H1 (cell line): Measurements from ENCODE around the gene PCDH9. TPM values are rescaled to one million over a fixed set of nuclear protein-coding genes. Genes with fewer than 3 reads are reported as not detected.

ENCODE experiments used
- CTCF ChIA-PET: fragments of 300-600 bp; sonication (Branson Sonifier 250); formaldehyde crosslinking; loops from one replicate; lab custom pipeline; 2021; ENCODE audit not compliant: partially characterized antibody; lab: Charles Lee
- POLR2A ChIA-PET: fragments of 300-600 bp; sonication (Branson Sonifier 250); formaldehyde crosslinking; loops from one replicate; lab custom pipeline; 2021; ENCODE audit warnings: inconsistent platforms; ENCODE audit not compliant: partially characterized antibody; lab: Charles Lee
- DNase-seq, 2 experiments: peaks; one replicate each; pipeline versions ENCODE4 v3.0.0 to v3.0.0-alpha.2; 2010 to 2022; ENCODE audit warnings: low spot score in 2 of 2, low read depth in 1 of 2, mixed read lengths in 1 of 2
- FAIRE-seq: peaks from 2 replicates; lab custom pipeline; 2011; peaks lifted over from hg19 to GRCh38; lab: Jason Lieb, UNC
- H2AFZ ChIP-seq: 2 replicates; pipeline ENCODE4 v1.8.1; 2012; ENCODE audit warnings: low read length, inconsistent platforms
- H2AK5ac ChIP-seq: 2 replicates; pipeline ENCODE4 v1.6.1; 2013; ENCODE audit warnings: low read depth, low read length
- H2BK120ac ChIP-seq: replicated peaks from 2 replicates; pipeline ENCODE3; 2013; ENCODE audit warnings: low read depth, low read length, inconsistent platforms
- H2BK12ac ChIP-seq: 2 replicates; pipeline ENCODE4 v1.6.1; 2013; ENCODE audit warnings: low read depth, low read length
- H2BK15ac ChIP-seq: 2 replicates; pipeline ENCODE4 v1.6.1; 2013; ENCODE audit warnings: low read length
- H2BK20ac ChIP-seq: 2 replicates; pipeline ENCODE4 v1.6.1; 2013; ENCODE audit warnings: low read length
- H2BK5ac ChIP-seq: 2 replicates; pipeline ENCODE4 v1.6.1; 2013; ENCODE audit warnings: low read depth, low read length
- H3K14ac ChIP-seq: 2 replicates; pipeline ENCODE4 v1.6.1; 2013; ENCODE audit warnings: inconsistent platforms; ENCODE audit not compliant: insufficient read length
- H3K18ac ChIP-seq: 2 replicates; pipeline ENCODE4 v1.6.1; 2013; ENCODE audit warnings: low read length; ENCODE audit errors: extremely low read depth
- H3K23ac ChIP-seq: 2 replicates; pipeline ENCODE4 v1.6.1; 2013; ENCODE audit warnings: inconsistent platforms; ENCODE audit not compliant: insufficient read length
- H3K23me2 ChIP-seq: 2 replicates; pipeline ENCODE4 v1.6.1; 2013; ENCODE audit warnings: low read depth, low read length
- H3K27ac ChIP-seq: 2 replicates; pipeline ENCODE4 v1.6.1; 2011; ENCODE audit warnings: low read depth, low read length, inconsistent platforms
- H3K27me3 ChIP-seq, 4 experiments: replicated peaks in 1 of 4; 1 replicate in 1 of 4; 2 replicates in 3 of 4; pipeline versions ENCODE4 v1.6.1 to v1.8.1; 2011 to 2013; ENCODE audit warnings: low read length in 3 of 4, mild to moderate bottlenecking in 3 of 4, inconsistent platforms in 2 of 4, mixed read lengths in 2 of 4, moderate library complexity in 1 of 4; ENCODE audit not compliant: control insufficient read depth in 3 of 4, insufficient read depth in 3 of 4; ENCODE audit errors: extremely low read depth in 1 of 4
- H3K36me3 ChIP-seq, 4 experiments: 2 replicates each; pipeline versions ENCODE4 v1.6.1 to v1.8.1; 2011 to 2013; ENCODE audit warnings: mild to moderate bottlenecking in 4 of 4, low read length in 3 of 4, moderate library complexity in 2 of 4, control low read depth in 1 of 4, inconsistent platforms in 1 of 4; ENCODE audit not compliant: insufficient read depth in 4 of 4, control insufficient read depth in 2 of 4
- H3K4ac ChIP-seq: replicated peaks from 2 replicates; pipeline ENCODE3; 2013; ENCODE audit warnings: low read length, low read depth, mixed read lengths, inconsistent platforms; ENCODE audit not compliant: insufficient read length
- H3K4me1 ChIP-seq, 4 experiments: replicated peaks in 1 of 4; 1 replicate in 1 of 4; 2 replicates in 3 of 4; pipeline versions ENCODE4 v1.6.1 to v1.8.1; 2011 to 2013; ENCODE audit warnings: low read length in 3 of 4, inconsistent platforms in 2 of 4, mixed read lengths in 1 of 4; ENCODE audit not compliant: insufficient read depth in 4 of 4, control insufficient read depth in 3 of 4
- H3K4me2 ChIP-seq, 2 experiments: 2 replicates each; pipeline versions ENCODE4 v1.6.1 to v1.8.1; 2011 to 2013; ENCODE audit warnings: low read depth in 2 of 2, low read length in 2 of 2, control low read depth in 1 of 2, inconsistent platforms in 1 of 2, mild to moderate bottlenecking in 1 of 2; ENCODE audit not compliant: insufficient read depth in 1 of 2
- H3K4me3 ChIP-seq, 4 experiments: fragments of 200-600, 300-600 bp in 1 of 4; sonication (generic), shearing (Covaris generic), sonication (Bioruptor Twin) in 1 of 4; 2 replicates each; pipeline versions ENCODE4 v1.5.1 to v1.8.1; 2011 to 2016; ENCODE audit warnings: low read length in 4 of 4, low read depth in 3 of 4, control low read depth in 2 of 4, inconsistent platforms in 2 of 4, mild to moderate bottlenecking in 2 of 4, mixed read lengths in 1 of 4, moderate library complexity in 1 of 4; ENCODE audit not compliant: insufficient read depth in 2 of 4; ENCODE audit errors: extremely low read depth in 1 of 4
- H3K56ac ChIP-seq: replicated peaks from 2 replicates; pipeline ENCODE3; 2013; ENCODE audit warnings: low read depth, mild to moderate bottlenecking, mixed read lengths, low read length, inconsistent platforms; ENCODE audit not compliant: insufficient read length
- H3K79me1 ChIP-seq: 2 replicates; pipeline ENCODE4 v1.6.1; 2013; ENCODE audit warnings: low read depth, low read length, control low read depth
- H3K79me2 ChIP-seq, 2 experiments: 2 replicates each; pipeline versions ENCODE4 v1.6.1 to v1.8.1; 2012 to 2013; ENCODE audit warnings: low read length in 2 of 2, mild to moderate bottlenecking in 2 of 2, inconsistent platforms in 1 of 2; ENCODE audit not compliant: insufficient read depth in 2 of 2, control insufficient read depth in 1 of 2
- H3K9ac ChIP-seq, 4 experiments: replicated peaks in 1 of 4; 1 replicate in 1 of 4; 2 replicates in 3 of 4; pipeline versions ENCODE4 v1.6.1 to v1.8.1; 2011 to 2013; ENCODE audit warnings: low read depth in 3 of 4, low read length in 3 of 4, control low read depth in 2 of 4, mild to moderate bottlenecking in 2 of 4, moderate library complexity in 2 of 4, inconsistent platforms in 1 of 4; ENCODE audit errors: extremely low read depth in 1 of 4
- H3K9me3 ChIP-seq, 2 experiments: 2 replicates each; pipeline versions ENCODE4 v1.6.1 to v1.8.1; 2012 to 2013; ENCODE audit warnings: mild to moderate bottlenecking in 2 of 2, moderate library complexity in 2 of 2, control low read depth in 1 of 2, inconsistent platforms in 1 of 2, low read depth in 1 of 2, low read length in 1 of 2, mixed read lengths in 1 of 2; ENCODE audit not compliant: insufficient read depth in 2 of 2
- H4K20me1 ChIP-seq, 2 experiments: replicated peaks in 1 of 2; 2 replicates each; pipeline versions ENCODE3 to v1.8.1; 2011 to 2013; ENCODE audit warnings: inconsistent platforms in 2 of 2, low read length in 2 of 2, mild to moderate bottlenecking in 1 of 2; ENCODE audit not compliant: insufficient read depth in 2 of 2, control insufficient read depth in 1 of 2
- H4K5ac ChIP-seq: 2 replicates; pipeline ENCODE4 v1.6.1; 2013; ENCODE audit warnings: low read length, low read depth, mixed read lengths, inconsistent platforms; ENCODE audit not compliant: insufficient read length
- H4K8ac ChIP-seq: 2 replicates; pipeline ENCODE4 v1.8.0; 2013; ENCODE audit warnings: mild to moderate bottlenecking, moderate library complexity, low read length, inconsistent platforms; ENCODE audit not compliant: insufficient read depth; ENCODE audit errors: extremely low read depth
- H4K91ac ChIP-seq: replicated peaks from 2 replicates; pipeline ENCODE3; 2013; ENCODE audit warnings: low read length, mixed read lengths, inconsistent platforms; ENCODE audit not compliant: insufficient read length
- BACH1 ChIP-seq: IDR thresholded peaks from 2 replicates; pipeline ENCODE4 v1.6.1; 2012; ENCODE audit warnings: low read length, improper control_type of control experiment
- CBX8 ChIP-seq: fragments of 300-800, 300-1000 bp; sonication (generic); IDR thresholded peaks from 2 replicates; pipeline ENCODE4 v1.7.1; 2016; ENCODE audit warnings: low read depth, low read length, borderline replicate concordance
- EZH2 ChIP-seq: fragments of 200-600 bp; sonication (generic); IDR thresholded peaks from 2 replicates; pipeline ENCODE4 v1.7.1; 2012; ENCODE audit warnings: low read depth, mild to moderate bottlenecking, moderate library complexity, low read length, inconsistent platforms; ENCODE audit not compliant: severe bottlenecking
- GABPA ChIP-seq: IDR thresholded peaks from 2 replicates; pipeline ENCODE4 v1.6.1; 2011; ENCODE audit warnings: mild to moderate bottlenecking, low read length, moderate library complexity, borderline replicate concordance; ENCODE audit not compliant: insufficient read depth
- JUND ChIP-seq: IDR thresholded peaks from 2 replicates; pipeline ENCODE4 v1.6.1; 2011; ENCODE audit warnings: mild to moderate bottlenecking, improper control_type of control experiment, low read length
- MAFK ChIP-seq: IDR thresholded peaks from 2 replicates; pipeline ENCODE4 v1.6.1; 2012; ENCODE audit warnings: low read depth, mild to moderate bottlenecking, improper control_type of control experiment, low read length
- POLR2AphosphoS5 ChIP-seq: IDR thresholded peaks from 2 replicates; pipeline ENCODE4 v1.6.1; 2011; ENCODE audit warnings: low read depth, low read length
- SIN3A ChIP-seq, 2 experiments: IDR thresholded peaks in 1 of 2; conservative IDR thresholded peaks in 1 of 2; 2 replicates each; pipeline ENCODE4 v1.6.1; 2011 to 2012; ENCODE audit warnings: low read length in 2 of 2, improper control_type of control experiment in 1 of 2, low read depth in 1 of 2, mild to moderate bottlenecking in 1 of 2
- polyA plus RNA-seq, 7 experiments: library from polyadenylated mRNA; depleted of rRNA in 3 of 7; stranded (reverse) in 5 of 7; unstranded in 2 of 7; fragments of >200 nt in 5 of 7; fragments of 200-250 nt in 2 of 7; gene quantifications; 1 replicate in 5 of 7; 2 replicates in 1 of 7; 4 replicates in 1 of 7; pipeline versions ENCODE4 v1.2.1 to v1.2.3, GENCODE V29; 2011 to 2013; ENCODE audit warnings: missing spikeins in 2 of 7, mixed read lengths in 2 of 7
- total RNA-seq: library from RNA; stranded (reverse); fragmentation: NEBNext Ultra II Directional; extraction: Animal tissue kit (Norgen Biotek cat#: 25700); gene quantifications from 2 replicates; pipeline ENCODE4 v1.2.1, GENCODE V29; 2021
- TF ChIP-seq, protein P1 (sequence below): IDR thresholded peaks from 2 replicates; pipeline ENCODE4 v1.6.1; 2012; ENCODE audit warnings: inconsistent platforms

Gene PCDH9
- total and polyA plus RNA-seq, 2 of the 8 experiments (the other 6 are each of a cell fraction or from before 2014, with no cell fraction given) = 0.12 to 0.60 TPM

DNA sequence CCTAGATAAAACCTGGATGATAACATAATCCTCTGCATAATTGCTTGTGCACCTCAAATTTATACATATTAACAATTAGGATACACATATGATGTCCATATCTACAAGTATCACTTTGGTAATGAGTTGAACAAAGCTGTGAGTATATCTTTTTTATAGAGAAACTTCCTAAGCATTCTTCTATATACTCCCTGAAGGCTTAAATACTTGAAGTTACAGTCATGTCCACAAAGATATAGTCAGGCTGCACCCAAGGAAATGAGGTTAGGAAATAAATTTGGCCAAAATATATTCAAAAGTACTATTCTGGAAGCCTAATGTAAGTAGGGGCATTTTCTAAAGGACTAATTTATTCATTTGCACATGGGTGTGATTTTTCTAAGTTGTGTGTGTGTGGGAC lies 761.5 kb downstream of the PCDH9 start:
- no peak overlapping the region for H2BK120ac ChIP-seq
- no peaks in the 10 kb centered on the region for H3K4me1 ChIP-seq
- H3K4ac ChIP-seq = no peak overlapping the region
- H3K79me2 ChIP-seq = no peaks in the 10 kb centered on the region
- no peaks in the 10 kb centered on the region for H3K36me3 ChIP-seq
- no peak overlapping the region for H4K8ac ChIP-seq
- no peak overlapping the region for H4K5ac ChIP-seq
- no peaks in the 10 kb centered on the region; the same call in 1 of the 2 replicates for H3K23me2 ChIP-seq
- no peaks in the 10 kb centered on the region for H3K9me3 ChIP-seq
- ChIA-PET CTCF (no interaction called here), POLR2A (no interaction called here)
- no peak overlapping the region for H2BK15ac ChIP-seq
- no peak overlapping the region for H2AFZ ChIP-seq
- no peak overlapping the region for H3K23ac ChIP-seq
- no peak overlapping the region for H3K9ac ChIP-seq
- H3K4me2 ChIP-seq = no peak overlapping the region
- no peak overlapping the region for H2BK20ac ChIP-seq
- FAIRE-seq = no peak
- no peak overlapping the region for H2BK5ac ChIP-seq
- H4K91ac ChIP-seq = no peak overlapping the region
- no peak overlapping the region for H3K14ac ChIP-seq
- no peak overlapping the region for H2AK5ac ChIP-seq
- peaks cover 0 to 1% (median 0%) of the 10 kb centered on the region in 4 experiments; a peak in 1 of 7 replicates for H3K27me3 ChIP-seq
- TF ChIP-seq CBX8 (no peak), POLR2AphosphoS5 (no peak), MAFK (no peak), SIN3A (conservative IDR thresholded peaks at IDR 0.05 in 1 of 2, IDR thresholded peaks at IDR 0.05 in 1 of 2; ENCODE audit: low read depth in 1 of 2, low read length in 2 of 2) (no peak), BACH1 (no peak), GABPA (no peak), JUND (no peak), EZH2 (no peak)
- TF ChIP-seq, protein P1, sequence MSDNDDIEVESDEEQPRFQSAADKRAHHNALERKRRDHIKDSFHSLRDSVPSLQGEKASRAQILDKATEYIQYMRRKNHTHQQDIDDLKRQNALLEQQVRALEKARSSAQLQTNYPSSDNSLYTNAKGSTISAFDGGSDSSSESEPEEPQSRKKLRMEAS = no peak
- H3K79me1 ChIP-seq = no peaks in the 10 kb centered on the region
- no peak overlapping the region for H3K4me3 ChIP-seq
- H2BK12ac ChIP-seq = no peak overlapping the region
- H4K20me1 ChIP-seq = no peaks in the 10 kb centered on the region
- no peak overlapping the region for H3K27ac ChIP-seq
- no peak for DNase-seq
- H3K18ac ChIP-seq = no peak overlapping the region
- no peak overlapping the region for H3K56ac ChIP-seq
